ENCODE results near the gene FGFBP1.

DNA sequence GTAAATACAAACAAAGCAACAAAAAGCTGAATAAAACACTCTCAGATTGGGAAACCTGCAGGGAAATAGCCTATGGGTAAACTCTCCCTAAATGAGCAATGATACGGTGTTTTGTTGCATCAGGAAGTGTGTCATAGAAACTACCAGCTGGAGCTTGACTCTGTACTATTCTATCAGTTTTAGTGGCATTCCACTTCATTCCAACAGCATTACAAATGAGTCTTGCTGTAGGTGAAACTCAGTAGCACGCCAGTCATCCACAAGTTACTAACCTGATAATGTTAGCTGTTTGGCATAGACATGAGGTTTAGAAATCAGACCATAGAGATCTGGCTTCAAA lies 24.9 kb downstream of the FGFBP1 start:
- TF ChIP-seq, protein P1, sequence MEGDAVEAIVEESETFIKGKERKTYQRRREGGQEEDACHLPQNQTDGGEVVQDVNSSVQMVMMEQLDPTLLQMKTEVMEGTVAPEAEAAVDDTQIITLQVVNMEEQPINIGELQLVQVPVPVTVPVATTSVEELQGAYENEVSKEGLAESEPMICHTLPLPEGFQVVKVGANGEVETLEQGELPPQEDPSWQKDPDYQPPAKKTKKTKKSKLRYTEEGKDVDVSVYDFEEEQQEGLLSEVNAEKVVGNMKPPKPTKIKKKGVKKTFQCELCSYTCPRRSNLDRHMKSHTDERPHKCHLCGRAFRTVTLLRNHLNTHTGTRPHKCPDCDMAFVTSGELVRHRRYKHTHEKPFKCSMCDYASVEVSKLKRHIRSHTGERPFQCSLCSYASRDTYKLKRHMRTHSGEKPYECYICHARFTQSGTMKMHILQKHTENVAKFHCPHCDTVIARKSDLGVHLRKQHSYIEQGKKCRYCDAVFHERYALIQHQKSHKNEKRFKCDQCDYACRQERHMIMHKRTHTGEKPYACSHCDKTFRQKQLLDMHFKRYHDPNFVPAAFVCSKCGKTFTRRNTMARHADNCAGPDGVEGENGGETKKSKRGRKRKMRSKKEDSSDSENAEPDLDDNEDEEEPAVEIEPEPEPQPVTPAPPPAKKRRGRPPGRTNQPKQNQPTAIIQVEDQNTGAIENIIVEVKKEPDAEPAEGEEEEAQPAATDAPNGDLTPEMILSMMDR (IDR thresholded peaks at IDR 0.05): no peak
- TF ChIP-seq POLR2A (IDR thresholded peaks at IDR 0.05): no peak
